GM18498 (cell line): Measurements from ENCODE around the gene TNS1.

Experiments
- ATAC-seq: cut with Tn5 transposase; IDR thresholded peaks from one replicate; pipeline ENCODE4 v1.9.1; 2021; ENCODE audit warnings: mild to moderate bottlenecking, moderate library complexity; ENCODE audit not compliant: unreplicated experiment

Gene TNS1

DNA sequence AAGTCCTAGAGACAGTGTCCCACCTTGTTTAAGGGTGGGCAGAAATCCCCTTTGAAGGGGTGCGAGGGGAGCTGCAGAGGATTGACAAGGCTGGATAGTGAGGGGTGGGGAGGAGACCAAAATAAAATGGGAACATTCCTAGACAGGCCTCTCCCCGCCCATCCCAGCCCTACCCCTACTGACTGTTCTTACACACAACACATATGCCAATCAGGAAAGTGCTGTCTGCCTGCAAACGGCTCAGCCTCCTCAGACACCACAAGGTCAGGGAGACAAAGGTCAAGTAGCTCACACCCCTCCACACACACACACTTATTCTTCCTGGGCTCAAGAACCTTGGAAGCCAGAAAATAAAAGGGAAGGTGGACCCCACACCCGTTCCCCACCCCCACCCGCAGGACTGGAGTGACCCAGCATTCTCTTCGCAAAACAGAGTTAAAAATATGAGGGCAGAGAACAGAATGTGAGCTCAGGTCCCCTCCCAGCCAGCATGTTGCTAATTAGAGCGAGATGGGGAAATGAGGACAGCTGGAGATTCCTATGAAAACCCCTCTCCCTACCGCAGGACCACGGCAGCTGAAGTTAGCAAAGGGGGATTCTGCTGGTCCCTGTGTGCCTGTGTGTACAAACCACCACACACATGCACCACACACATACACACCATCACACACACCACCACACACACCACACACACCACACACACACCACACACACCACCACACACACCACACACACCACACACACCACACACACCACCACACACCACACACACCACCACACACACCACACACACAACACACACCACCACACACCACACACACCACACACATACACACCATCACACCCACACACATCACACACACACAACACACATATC lies 197.8 kb downstream of the TNS1 start:
- no peak for ATAC-seq

GRCh38 chr2:217804338-217804737 lies 198.5 kb downstream of the TNS1 start:
- no peak for ATAC-seq

DNA sequence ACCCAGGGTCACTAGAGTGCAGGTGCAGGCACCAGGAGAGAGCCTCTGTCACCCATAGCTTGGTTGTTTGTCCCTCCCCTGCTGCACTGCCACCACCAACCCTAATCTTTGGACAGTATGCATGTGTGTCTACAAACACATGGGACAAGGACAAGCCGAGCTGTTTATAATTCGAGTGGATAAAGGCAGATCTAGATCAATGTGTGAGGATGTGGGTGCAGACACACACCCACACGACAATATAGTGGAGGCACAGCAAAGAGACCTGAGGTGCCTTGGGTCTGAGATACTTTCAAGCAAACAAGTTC lies 199.2 kb downstream of the TNS1 start:
- ATAC-seq = no peak

DNA sequence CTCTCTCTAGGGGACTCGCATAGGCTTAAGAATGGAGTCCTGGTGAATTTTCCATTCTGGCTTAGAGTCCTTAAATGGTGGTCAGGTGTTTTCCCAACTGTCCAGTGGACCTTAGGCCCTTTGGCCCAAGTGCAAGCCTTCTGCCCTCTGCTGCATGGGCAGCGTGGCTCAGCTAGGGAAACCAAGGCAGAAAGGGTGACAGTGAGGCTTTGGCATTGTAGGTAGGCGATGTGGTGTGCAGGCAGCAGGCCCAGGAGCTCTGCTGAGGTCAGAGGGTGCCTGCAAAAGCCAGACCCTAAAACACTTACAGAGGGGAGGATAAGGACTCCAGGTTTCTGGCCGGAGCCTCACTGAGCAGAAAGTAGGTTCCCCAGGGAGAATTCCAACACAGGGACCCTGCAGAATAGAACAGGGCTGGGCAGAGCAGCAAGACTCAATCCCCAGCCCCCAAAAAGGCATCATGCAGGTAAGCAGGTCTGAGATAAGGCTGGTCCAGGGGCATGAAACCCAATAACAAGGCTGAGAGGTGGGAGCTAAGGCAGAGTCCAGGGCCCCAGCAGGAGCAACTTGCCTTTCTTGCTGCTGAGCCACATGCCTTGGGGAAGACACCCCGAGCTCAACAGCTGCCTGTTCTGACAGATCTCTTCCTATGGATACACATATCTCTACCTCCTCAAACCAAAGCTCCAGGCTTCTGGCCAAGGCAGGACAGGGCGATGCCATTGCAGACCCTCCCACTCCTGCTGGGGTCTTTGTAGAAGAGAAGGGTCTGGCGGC lies 199.7 kb downstream of the TNS1 start:
- ATAC-seq = no peak

- ATAC-seq = no peak
Measured at GRCh38 chr2:217802266-217802665, 200.5 kb downstream of the TNS1 start.

DNA sequence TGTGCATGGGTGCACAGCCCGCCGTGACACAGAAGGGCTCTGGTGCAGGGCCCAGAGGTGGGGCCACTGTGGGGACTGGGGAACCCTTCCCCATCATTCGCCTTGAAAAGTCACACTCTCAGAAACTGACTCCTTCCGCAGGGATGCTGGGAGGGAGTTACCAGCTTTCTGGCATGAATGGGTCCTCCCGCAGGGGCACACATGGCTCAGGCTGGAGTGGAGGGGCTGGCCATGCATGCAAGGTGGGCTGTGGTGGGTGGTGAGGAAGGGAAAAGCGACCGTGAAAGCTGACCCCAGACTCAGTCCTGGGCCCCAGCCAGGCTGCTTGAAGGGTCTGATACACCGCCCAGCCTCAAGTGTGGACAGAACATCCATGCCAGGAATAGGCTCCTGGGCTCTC lies 201.1 kb downstream of the TNS1 start:
- ATAC-seq = no peak

DNA sequence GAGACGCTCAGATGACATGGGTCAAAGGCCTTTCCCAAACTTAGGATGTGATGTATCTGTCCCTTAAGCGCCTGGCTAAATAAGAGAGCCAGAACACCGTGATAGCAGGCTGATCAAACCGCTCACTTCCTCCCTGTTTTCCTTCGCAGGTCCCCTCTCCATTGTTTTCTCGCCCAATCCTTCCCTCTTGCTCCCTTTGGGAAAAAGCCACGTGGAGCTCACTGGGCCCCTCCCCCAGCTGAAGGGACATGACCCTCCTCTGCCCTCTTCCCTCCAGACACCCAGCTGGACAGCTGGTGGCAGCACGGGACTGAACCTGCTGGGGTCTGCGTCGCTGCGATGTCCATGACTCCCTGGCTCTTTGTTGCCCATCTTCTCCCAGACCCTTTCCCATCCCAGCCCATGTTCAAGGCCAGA lies 201.7 kb downstream of the TNS1 start:
- ATAC-seq = no peak

- ATAC-seq = no peak
Measured at GRCh38 chr2:217800433-217801114, 202.2 kb downstream of the TNS1 start.

GRCh38 chr2:217799563-217800432 lies 203.0 kb downstream of the TNS1 start:
- ATAC-seq = no peak

GRCh38 chr2:217798743-217799562 lies 203.8 kb downstream of the TNS1 start:
- ATAC-seq = peak; percentile 70

GRCh38 chr2:217798191-217798590 lies 204.6 kb downstream of the TNS1 start:
- no peak for ATAC-seq

- no peak for ATAC-seq
Measured at GRCh38 chr2:217797661-217798069, 205.1 kb downstream of the TNS1 start.

DNA sequence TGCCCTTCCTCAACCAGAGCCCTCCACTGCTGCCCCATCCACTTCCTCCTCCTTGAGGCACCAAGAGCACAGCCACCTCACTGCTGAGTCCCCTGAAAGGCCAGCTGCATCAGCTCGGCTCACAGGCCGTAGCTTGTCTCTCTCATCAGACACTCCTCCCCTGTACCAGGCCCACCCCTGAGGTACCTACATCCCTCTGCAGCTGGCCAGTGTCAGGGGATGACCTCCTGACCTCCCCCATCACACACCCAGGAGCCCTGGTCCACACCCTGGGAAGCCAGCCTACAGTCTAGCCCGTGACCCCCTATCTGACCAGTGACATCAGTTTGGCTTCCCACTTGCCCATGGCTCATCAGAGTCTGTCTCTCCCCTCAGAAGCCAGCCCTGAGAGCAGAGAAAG lies 205.6 kb downstream of the TNS1 start:
- ATAC-seq = no peak

DNA sequence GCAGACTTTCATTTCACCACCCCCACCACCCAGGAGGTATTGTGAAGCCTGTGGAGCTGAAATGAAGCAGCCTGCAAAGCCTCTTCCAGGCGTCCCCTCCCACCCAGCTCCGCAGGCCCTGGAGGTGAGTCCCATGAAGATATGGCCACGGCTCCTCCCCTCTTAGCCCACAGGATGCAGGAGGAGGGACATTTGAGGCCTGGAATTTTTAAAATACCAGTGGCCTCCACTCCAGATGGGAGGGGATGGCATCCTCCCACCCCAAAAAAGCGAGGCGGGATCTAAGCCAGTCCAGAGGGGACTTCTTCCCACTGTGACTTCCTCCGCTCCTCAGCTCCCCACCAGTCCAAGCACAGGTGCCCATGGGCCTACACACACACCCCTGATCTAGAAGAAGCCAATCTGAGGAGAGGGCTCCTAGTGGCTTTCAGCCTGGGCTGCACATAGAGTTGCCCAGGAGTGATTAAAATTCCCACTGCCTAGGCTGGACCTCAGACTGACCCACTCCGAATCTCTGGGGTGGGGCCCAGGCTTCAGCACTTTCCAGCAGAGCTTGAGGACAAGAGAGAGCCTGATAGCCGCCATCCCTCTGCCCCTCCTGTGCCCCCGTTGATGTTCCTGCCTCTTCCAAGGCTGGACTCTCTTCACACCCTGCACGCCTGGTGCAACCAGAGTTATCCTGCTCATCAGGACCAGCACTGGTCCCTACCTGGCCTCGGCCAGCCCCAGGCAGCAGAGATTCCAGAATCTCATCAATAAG lies 206.9 kb downstream of the TNS1 start:
- ATAC-seq = no peak

- ATAC-seq = no peak
Measured at GRCh38 chr2:217795067-217795466, 207.7 kb downstream of the TNS1 start.

- no peak for ATAC-seq
Measured at GRCh38 chr2:217794133-217794986, 208.4 kb downstream of the TNS1 start.

- no peak for ATAC-seq
Measured at GRCh38 chr2:217793566-217794132, 209.1 kb downstream of the TNS1 start.
